Loucy (cell line): Measurements from ENCODE around the gene BEST4.
"Not testable (repeated sequence)": the region's sequence is repeated elsewhere in the genome, so short reads cannot be mapped to it uniquely, and the experiment has no call there.

Source experiments
- H2AFZ ChIP-seq: fragments of 200-600 bp; sonication (generic); 2 replicates; pipeline ENCODE4 v1.6.0; 2016; ENCODE audit warnings: antibody characterized with exemption, mild to moderate bottlenecking, low read length, moderate library complexity
- H3F3A ChIP-seq: fragments of 200-600 bp; 2 replicates; pipeline ENCODE4 v1.6.0; 2016; ENCODE audit warnings: antibody characterized with exemption, low read depth, mild to moderate bottlenecking
- H3K27me3 ChIP-seq: fragments of 200-600 bp; sonication (generic); 2 replicates; pipeline ENCODE4 v1.6.1; 2014; ENCODE audit warnings: low read length, mild to moderate bottlenecking; ENCODE audit not compliant: insufficient read depth, poor library complexity, severe bottlenecking
- H3K36me3 ChIP-seq: fragments of 200-600 bp; sonication (generic); 2 replicates; pipeline ENCODE4 v1.6.1; 2016; ENCODE audit warnings: low read length; ENCODE audit not compliant: insufficient read depth
- H3K4me1 ChIP-seq: fragments of 200-600 bp; sonication (generic); 2 replicates; pipeline ENCODE4 v1.5.1; 2014; ENCODE audit warnings: low read length, mild to moderate bottlenecking; ENCODE audit not compliant: insufficient read depth, poor library complexity, severe bottlenecking
- H3K4me2 ChIP-seq: fragments of 200-600 bp; sonication (generic); 2 replicates; pipeline ENCODE4 v1.6.0; 2014; ENCODE audit warnings: antibody characterized with exemption, low read length, low read depth, mild to moderate bottlenecking; ENCODE audit not compliant: poor library complexity, severe bottlenecking
- H3K4me3 ChIP-seq: fragments of 200-600 bp; sonication (generic); 2 replicates; pipeline ENCODE4 v1.5.1; 2014; ENCODE audit warnings: low read length, mild to moderate bottlenecking, mixed read lengths; ENCODE audit not compliant: poor library complexity, severe bottlenecking
- H3K79me2 ChIP-seq: fragments of 200-600 bp; sonication (generic); 2 replicates; pipeline ENCODE4 v1.6.1; 2014; ENCODE audit warnings: low read length; ENCODE audit not compliant: insufficient read depth
- H3K9ac ChIP-seq: fragments of 200-600 bp; sonication (generic); 2 replicates; pipeline ENCODE4 v1.6.0; 2014; ENCODE audit warnings: mild to moderate bottlenecking, low read depth, low read length, moderate library complexity; ENCODE audit not compliant: poor library complexity, severe bottlenecking
- H3K9me2 ChIP-seq: fragments of 200-600 bp; sonication (generic); replicated peaks from 2 replicates; pipeline ENCODE4 v1.6.1; 2016; ENCODE audit warnings: low read depth, low read length, mixed read lengths
- H3K9me3 ChIP-seq: fragments of 200-600 bp; sonication (generic); 2 replicates; pipeline ENCODE4 v1.6.1; 2014; ENCODE audit warnings: mild to moderate bottlenecking, antibody characterized with exemption, low read length, low read depth; ENCODE audit not compliant: insufficient read depth
- H4K20me1 ChIP-seq: fragments of 200-600 bp; sonication (generic); 2 replicates; pipeline ENCODE4 v1.6.0; 2014; ENCODE audit warnings: antibody characterized with exemption, low read length, mild to moderate bottlenecking; ENCODE audit not compliant: insufficient read depth, poor library complexity, severe bottlenecking
- CTCF ChIP-seq: fragments of 200-600 bp; sonication (generic); conservative IDR thresholded peaks from 2 replicates; pipeline ENCODE4 v1.5.1; 2014; ENCODE audit warnings: mild to moderate bottlenecking, antibody characterized with exemption, low read length
- EZH2phosphoT487 ChIP-seq: fragments of 200-600 bp; IDR thresholded peaks from 2 replicates; pipeline ENCODE4 v1.6.1; 2018; ENCODE audit warnings: antibody characterized with exemption, mild to moderate bottlenecking, moderate library complexity, borderline replicate concordance

The BEST4 gene

GRCh38 chr1:44799770-44800584, 12.0 kb upstream of the BEST4 start, which contains the start of gene PLK3:
TSS of gene PLK3 (plus strand) at chr1:44800377. CDS start at chr1:44800464, 87 bp downstream.
- Histone ChIP-seq H3K27me3 (no peaks in the 10 kb centered on the region), H3K4me2 (peak within 1 kb of the TSS; percentile 84), H3K36me3 (no peaks in the 10 kb centered on the region), H4K20me1 (no peaks in the 10 kb centered on the region), H3K4me1 (no peaks in the 10 kb centered on the region), H3K79me2 (peaks cover 4% of the 10 kb centered on the region), H3K4me3 (peak within 1 kb of the TSS; percentile 86), H2AFZ (peak within 1 kb of the TSS; percentile 93), H3K9ac (peak within 1 kb of the TSS; percentile 93), H3K9me2 (no peaks in the 10 kb centered on the region), H3K9me3 (no peaks in the 10 kb centered on the region), H3F3A (0 out of 2 replicates have a peak, but pooled peaks cover 2% of the 10 kb centered on the region)
- TF ChIP-seq CTCF (peak; percentile 79), EZH2phosphoT487 (no peak)

- Histone ChIP-seq H3K4me2 (peak overlapping the region; percentile 84), H3K4me1 (no peaks in the 10 kb centered on the region), H3K9me3 (no peaks in the 10 kb centered on the region), H2AFZ (no peak overlapping the region), H3K36me3 (no peaks in the 10 kb centered on the region), H3K4me3 (peak overlapping the region; percentile 86), H3F3A (0 out of 2 replicates have a peak, but pooled peaks cover 2% of the 10 kb centered on the region), H3K27me3 (no peaks in the 10 kb centered on the region), H3K9ac (peak overlapping the region; percentile 93), H3K79me2 (peaks cover 4% of the 10 kb centered on the region), H4K20me1 (no peaks in the 10 kb centered on the region), H3K9me2 (no peaks in the 10 kb centered on the region)
- TF ChIP-seq EZH2phosphoT487 (no peak), CTCF (no peak)
Observed at GRCh38 chr1:44798481-44799365, 10.8 kb upstream of the BEST4 start.

- not testable (repeated sequence) for H3K4me2 ChIP-seq, H3K4me1 ChIP-seq, H2AFZ ChIP-seq, H4K20me1 ChIP-seq, H3K79me2 ChIP-seq, H3F3A ChIP-seq, H3K9ac ChIP-seq, H3K4me3 ChIP-seq, H3K27me3 ChIP-seq, H3K9me3 ChIP-seq, H3K36me3 ChIP-seq, H3K9me2 ChIP-seq
Observed at GRCh38 chr1:44797886-44798285, 9.9 kb upstream of the BEST4 start.
